Fibroblast of lung (primary cell): ENCODE measurements around the gene DZIP1. TPM values are rescaled to one million over a fixed set of nuclear protein-coding genes. Genes with fewer than 3 reads are reported as not detected.

Experiments used
- DNase-seq, 2 donors: peaks; one replicate each; pipeline versions ENCODE4 v3.0.0 to v3.0.0-alpha.2; 2010; ENCODE audit warnings: low read depth in 2 of 2
- H2AFZ ChIP-seq: 2 replicates; pipeline ENCODE4 v1.5.1; 2012; ENCODE audit warnings: low read length, control low read depth, inconsistent platforms
- H3K27ac ChIP-seq: 2 replicates; pipeline ENCODE4 v1.5.1; 2011; ENCODE audit warnings: low read length, control low read depth; ENCODE audit not compliant: insufficient read depth
- H3K27me3 ChIP-seq: 2 replicates; pipeline ENCODE4 v1.5.1; 2011; ENCODE audit warnings: mild to moderate bottlenecking, low read length; ENCODE audit not compliant: control insufficient read depth, insufficient read depth
- H3K36me3 ChIP-seq: 2 replicates; pipeline ENCODE4 v1.5.1; 2011; ENCODE audit warnings: low read length; ENCODE audit not compliant: control insufficient read depth, insufficient read depth
- H3K4me1 ChIP-seq: 2 replicates; pipeline ENCODE4 v1.5.1; 2011; ENCODE audit warnings: low read length; ENCODE audit not compliant: control insufficient read depth, insufficient read depth; ENCODE audit errors: extremely low read depth
- H3K4me2 ChIP-seq: 2 replicates; pipeline ENCODE4 v1.5.1; 2011; ENCODE audit warnings: low read length, control low read depth; ENCODE audit not compliant: insufficient read depth; ENCODE audit errors: extremely low read depth
- H3K4me3 ChIP-seq, 4 experiments: fragments of 200-600 bp in 1 of 4; sonication (generic) in 1 of 4; replicated peaks in 1 of 4; 2 replicates each; pipeline ENCODE4 v1.5.1; 2011 to 2016; ENCODE audit warnings: low read length in 4 of 4, low read depth in 3 of 4, mild to moderate bottlenecking in 3 of 4, control low read depth in 2 of 4, inconsistent platforms in 1 of 4, mixed read lengths in 1 of 4; ENCODE audit not compliant: insufficient read depth in 1 of 4; ENCODE audit errors: control extremely low read depth in 1 of 4
- H3K79me2 ChIP-seq: 2 replicates; pipeline ENCODE4 v1.5.1; 2012; ENCODE audit warnings: mild to moderate bottlenecking, low read length, inconsistent platforms; ENCODE audit not compliant: control insufficient read depth, insufficient read depth
- H3K9ac ChIP-seq: 2 replicates; pipeline ENCODE4 v1.5.1; 2011; ENCODE audit warnings: mild to moderate bottlenecking, low read length, control low read depth; ENCODE audit not compliant: insufficient read depth
- H3K9me3 ChIP-seq: 2 replicates; pipeline ENCODE4 v1.5.1; 2012; ENCODE audit warnings: low read depth, low read length; ENCODE audit not compliant: control insufficient read depth, insufficient read depth
- H4K20me1 ChIP-seq: 2 replicates; pipeline ENCODE4 v1.5.1; 2011; ENCODE audit warnings: low read length; ENCODE audit not compliant: control insufficient read depth, insufficient read depth; ENCODE audit errors: extremely low read depth
- CTCF ChIP-seq, 2 donors: IDR thresholded peaks in 1 of 2; conservative IDR thresholded peaks in 1 of 2; 1 replicate in 1 of 2; 2 replicates in 1 of 2; pipeline ENCODE4 v1.5.1; 2011 to 2012; ENCODE audit warnings: low read length in 2 of 2, control low read depth in 1 of 2, inconsistent platforms in 1 of 2, low read depth in 1 of 2, mild to moderate bottlenecking in 1 of 2
- EZH2 ChIP-seq: IDR thresholded peaks from 2 replicates; pipeline ENCODE4 v1.5.1; 2012; ENCODE audit warnings: low read length, control low read depth, mild to moderate bottlenecking; ENCODE audit errors: missing control alignments
- polyA plus RNA-seq, 2 donors: library from polyadenylated mRNA; depleted of rRNA in 1 of 2; stranded (reverse) in 1 of 2; unstranded in 1 of 2; fragments of >200 nt; gene quantifications; 2 replicates each; pipeline ENCODE4 v1.2.1, GENCODE V29; 2011 to 2012; ENCODE audit warnings: missing spikeins in 1 of 2
- total RNA-seq: library from RNA; depleted of rRNA; stranded (reverse); fragments of >200 nt; gene quantifications from 2 replicates; pipeline ENCODE4 v1.2.1, GENCODE V29; 2014

The DZIP1 gene
- total and polyA plus RNA-seq, 2 donors (not counting 1 experiment from before 2014, with no cell fraction given), result 24.0 to 37.3 TPM

DNA sequence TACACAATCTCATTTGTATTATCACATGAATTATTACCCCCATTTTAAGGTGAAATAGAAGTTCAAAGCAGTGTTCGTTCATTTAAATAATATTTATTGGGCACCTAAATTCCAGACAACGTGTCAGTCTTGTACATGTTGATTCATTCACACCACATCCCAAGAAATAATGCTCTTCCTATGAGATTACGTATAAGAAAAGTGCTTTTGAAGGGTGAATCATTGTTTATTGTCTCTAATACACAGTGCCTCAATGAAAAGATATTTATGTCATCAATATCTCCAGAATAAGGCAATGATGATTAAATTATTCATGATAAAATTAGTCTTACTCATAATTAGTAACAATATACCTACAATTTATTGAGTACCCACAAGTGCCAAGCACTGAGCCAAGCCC lies 56.4 kb downstream of the DZIP1 start:
- no peak for DNase-seq
- no peak overlapping the region for H2AFZ ChIP-seq
- H3K9me3 ChIP-seq, result no peaks in the 10 kb centered on the region
- no peaks in the 10 kb centered on the region for H4K20me1 ChIP-seq
- no peaks in the 10 kb centered on the region for H3K27me3 ChIP-seq
- no peak for TF ChIP-seq CTCF (conservative IDR thresholded peaks at IDR 0.05 in 1 of 2, IDR thresholded peaks at IDR 0.05 in 1 of 2; ENCODE audit: low read depth in 1 of 2, low read length in 2 of 2)
- TF ChIP-seq EZH2, result no peak
- no peak overlapping the region for H3K27ac ChIP-seq
- peaks cover 7% of the 10 kb centered on the region for H3K36me3 ChIP-seq
- no peak overlapping the region for H3K4me3 ChIP-seq
- H3K9ac ChIP-seq, result no peak overlapping the region
- H3K4me2 ChIP-seq, result no peak overlapping the region
- H3K4me1 ChIP-seq, result no peaks in the 10 kb centered on the region
- H3K79me2 ChIP-seq, result no peaks in the 10 kb centered on the region

GRCh38 chr13:95585867-95586266 lies 58.6 kb downstream of the DZIP1 start:
- H3K36me3 ChIP-seq, result peaks cover 9% of the 10 kb centered on the region

GRCh38 chr13:95579303-95579702 lies 65.2 kb downstream of the DZIP1 start:
- Histone ChIP-seq H3K4me3 (no peak overlapping the region), H3K79me2 (no peaks in the 10 kb centered on the region), H4K20me1 (no peaks in the 10 kb centered on the region), H3K9me3 (no peaks in the 10 kb centered on the region), H3K9ac (no peak overlapping the region), H3K27me3 (no peaks in the 10 kb centered on the region), H3K4me2 (no peak overlapping the region), H3K4me1 (no peaks in the 10 kb centered on the region), H2AFZ (no peak overlapping the region), H3K27ac (no peak overlapping the region), H3K36me3 (peaks cover 6% of the 10 kb centered on the region)
- TF ChIP-seq EZH2 (no peak), CTCF (conservative IDR thresholded peaks at IDR 0.05 in 1 of 2, IDR thresholded peaks at IDR 0.05 in 1 of 2; ENCODE audit: low read depth in 1 of 2, low read length in 2 of 2) (no peak)
- no peak for DNase-seq

More at GRCh38 chr13:95585867-95586266, 58.6 kb downstream of the DZIP1 start:
- no peaks in the 10 kb centered on the region for H3K27me3 ChIP-seq
- H3K4me1 ChIP-seq, result no peaks in the 10 kb centered on the region
- no peak overlapping the region for H3K4me2 ChIP-seq
- no peaks in the 10 kb centered on the region for H3K9me3 ChIP-seq
- no peak overlapping the region for H3K9ac ChIP-seq
- no peaks in the 10 kb centered on the region for H3K79me2 ChIP-seq
- no peak for TF ChIP-seq CTCF (conservative IDR thresholded peaks at IDR 0.05 in 1 of 2, IDR thresholded peaks at IDR 0.05 in 1 of 2; ENCODE audit: low read depth in 1 of 2, low read length in 2 of 2)
- TF ChIP-seq EZH2, result no peak
- H3K4me3 ChIP-seq, result no peak overlapping the region
- H4K20me1 ChIP-seq, result no peaks in the 10 kb centered on the region
- H2AFZ ChIP-seq, result no peak overlapping the region
- DNase-seq, result no peak
- H3K27ac ChIP-seq, result no peak overlapping the region
